ENCODE measurements around the gene IPO5. TPM values are rescaled to one million over a fixed set of nuclear protein-coding genes. Genes with fewer than 3 reads are reported as not detected.

IPO5 gene
- total RNA-seq, 1 experiment from 2014 or later: 155 TPM

DNA sequence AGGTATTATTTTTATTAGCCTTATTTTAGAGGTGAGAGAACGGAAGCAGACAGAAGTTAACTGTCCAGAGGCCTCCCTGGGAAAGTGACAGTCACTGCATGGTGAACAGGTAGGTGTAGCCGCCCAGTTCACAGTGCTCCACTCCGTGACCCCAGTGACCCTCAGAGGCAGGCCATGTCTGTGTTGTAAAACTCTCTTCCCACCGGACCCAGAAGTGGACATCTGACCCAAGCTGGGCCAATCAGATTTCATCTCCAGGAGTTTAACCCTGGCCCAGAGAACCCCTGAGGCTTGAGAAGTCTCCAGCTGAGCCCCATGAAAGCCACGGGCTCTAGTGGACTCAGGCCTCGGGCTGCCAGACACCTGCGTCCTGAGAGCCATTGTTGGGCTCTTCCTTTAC, 105.8 kb downstream of the IPO5 start:
- ChIA-PET POLR2A (ENCODE audit: unreplicated experiment) (no interaction called here), CTCF (no interaction called here)
- Histone ChIP-seq H3K36me3 (ENCODE audit: low read depth, low read length) (no peaks in the 10 kb centered on the region), H3K27me3 (ENCODE audit: low read length) (no peaks in the 10 kb centered on the region), H3K9ac (ENCODE audit: low read length) (no peak overlapping the region), H3K9me3 (ENCODE audit: low read length) (no peaks in the 10 kb centered on the region), H3F3A (ENCODE audit: low read length, unreplicated experiment) (no peaks in the 10 kb centered on the region), H3K9me2 (replicated peaks; ENCODE audit: low read length) (no peaks in the 10 kb centered on the region), H3K4me3 (ENCODE audit: low read length) (no peak overlapping the region), H3K4me2 (ENCODE audit: low read length) (no peak overlapping the region), H4K20me1 (ENCODE audit: low read length) (no peaks in the 10 kb centered on the region), H3K79me2 (ENCODE audit: low read length) (no peaks in the 10 kb centered on the region), H3K27ac (ENCODE audit: low read length) (no peak overlapping the region), H2AFZ (ENCODE audit: low read length) (no peak overlapping the region), H3K4me1 (ENCODE audit: insufficient read depth, low read length) (no peaks in the 10 kb centered on the region)
- DNase-seq (no peak), ATAC-seq (no peak)
- no peak for TF ChIP-seq EZH2phosphoT487 (IDR thresholded peaks at IDR 0.05; ENCODE audit: borderline replicate concordance, low read length)
- TF ChIP-seq, protein P1, sequence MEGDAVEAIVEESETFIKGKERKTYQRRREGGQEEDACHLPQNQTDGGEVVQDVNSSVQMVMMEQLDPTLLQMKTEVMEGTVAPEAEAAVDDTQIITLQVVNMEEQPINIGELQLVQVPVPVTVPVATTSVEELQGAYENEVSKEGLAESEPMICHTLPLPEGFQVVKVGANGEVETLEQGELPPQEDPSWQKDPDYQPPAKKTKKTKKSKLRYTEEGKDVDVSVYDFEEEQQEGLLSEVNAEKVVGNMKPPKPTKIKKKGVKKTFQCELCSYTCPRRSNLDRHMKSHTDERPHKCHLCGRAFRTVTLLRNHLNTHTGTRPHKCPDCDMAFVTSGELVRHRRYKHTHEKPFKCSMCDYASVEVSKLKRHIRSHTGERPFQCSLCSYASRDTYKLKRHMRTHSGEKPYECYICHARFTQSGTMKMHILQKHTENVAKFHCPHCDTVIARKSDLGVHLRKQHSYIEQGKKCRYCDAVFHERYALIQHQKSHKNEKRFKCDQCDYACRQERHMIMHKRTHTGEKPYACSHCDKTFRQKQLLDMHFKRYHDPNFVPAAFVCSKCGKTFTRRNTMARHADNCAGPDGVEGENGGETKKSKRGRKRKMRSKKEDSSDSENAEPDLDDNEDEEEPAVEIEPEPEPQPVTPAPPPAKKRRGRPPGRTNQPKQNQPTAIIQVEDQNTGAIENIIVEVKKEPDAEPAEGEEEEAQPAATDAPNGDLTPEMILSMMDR (conservative IDR thresholded peaks at IDR 0.05; ENCODE audit: low read depth, low read length): no peak
- no peak for TF ChIP-seq EZH2 (IDR thresholded peaks at IDR 0.05; ENCODE audit: low read length, unreplicated experiment)
- intact Hi-C loops (cut with micrococcal nuclease): no loop called here
- BruUV-seq (replicated peaks): no TSS peak

DNA sequence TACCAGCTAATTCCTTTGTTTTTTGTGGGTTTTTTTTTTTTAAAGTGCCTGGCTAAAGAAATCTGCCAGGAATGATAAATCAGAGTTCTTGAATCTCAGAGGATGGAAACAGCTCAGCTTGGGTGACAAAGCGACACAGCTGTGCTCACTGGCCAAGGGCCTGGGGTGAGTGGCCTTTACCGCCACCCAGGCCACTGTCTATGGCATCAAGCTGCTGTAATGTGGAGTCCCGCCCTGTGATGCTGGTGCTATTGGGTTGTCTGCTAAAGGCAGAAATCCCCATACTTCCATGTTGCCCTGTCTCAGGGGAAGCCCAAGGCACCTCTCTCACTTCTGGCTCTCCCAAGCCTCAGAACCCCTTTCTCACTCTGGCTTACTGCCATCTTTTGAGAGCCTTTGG, 106.8 kb downstream of the IPO5 start:
- H3K4me2 ChIP-seq (ENCODE audit: low read length): no peak overlapping the region
- no peaks in the 10 kb centered on the region for H3K27me3 ChIP-seq (ENCODE audit: low read length)
- no peak overlapping the region for H2AFZ ChIP-seq (ENCODE audit: low read length)
- H3K4me3 ChIP-seq (ENCODE audit: low read length): no peak overlapping the region
- H3K4me1 ChIP-seq (ENCODE audit: insufficient read depth, low read length): no peaks in the 10 kb centered on the region
- intact Hi-C loops (cut with micrococcal nuclease): no loop called here
- ChIA-PET POLR2A (ENCODE audit: unreplicated experiment) (no interaction called here), CTCF (no interaction called here)
- H4K20me1 ChIP-seq (ENCODE audit: low read length): no peaks in the 10 kb centered on the region
- no peaks in the 10 kb centered on the region for H3K9me3 ChIP-seq (ENCODE audit: low read length)
- BruUV-seq (replicated peaks): no TSS peak
- no peak overlapping the region for H3K9ac ChIP-seq (ENCODE audit: low read length)
- ATAC-seq (no peak), DNase-seq (no peak)
- no peaks in the 10 kb centered on the region for H3K36me3 ChIP-seq (ENCODE audit: low read depth, low read length)
- no peak overlapping the region for H3K27ac ChIP-seq (ENCODE audit: low read length)
- H3K9me2 ChIP-seq (replicated peaks; ENCODE audit: low read length): no peaks in the 10 kb centered on the region
- no peaks in the 10 kb centered on the region for H3F3A ChIP-seq (ENCODE audit: low read length, unreplicated experiment)
- TF ChIP-seq, protein P1 (conservative IDR thresholded peaks at IDR 0.05; ENCODE audit: low read depth, low read length): no peak
- no peak for TF ChIP-seq EZH2phosphoT487 (IDR thresholded peaks at IDR 0.05; ENCODE audit: borderline replicate concordance, low read length)
- TF ChIP-seq EZH2 (IDR thresholded peaks at IDR 0.05; ENCODE audit: low read length, unreplicated experiment): no peak
- no peaks in the 10 kb centered on the region for H3K79me2 ChIP-seq (ENCODE audit: low read length)

DNA sequence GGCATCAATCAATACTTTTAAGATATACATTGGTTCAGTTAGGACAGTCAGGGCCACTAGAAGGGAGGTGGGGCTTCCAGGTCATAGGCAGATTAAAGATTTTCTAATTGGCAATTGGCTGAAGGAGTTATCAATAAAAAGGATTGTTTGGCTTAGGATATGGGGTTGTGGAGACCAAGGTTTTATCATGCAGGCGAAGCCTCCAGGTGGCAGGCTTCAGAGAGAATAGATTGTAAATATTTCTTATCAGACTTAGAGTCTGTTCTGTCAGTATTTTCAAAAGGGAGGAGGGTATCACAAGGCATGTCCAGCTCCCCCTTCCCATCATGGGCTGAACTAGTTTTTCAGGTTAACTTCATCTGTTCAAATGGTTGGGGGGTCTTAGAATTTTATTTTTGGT, 112.0 kb downstream of the IPO5 start:
- Histone ChIP-seq H3K9me2 (replicated peaks; ENCODE audit: low read length) (no peaks in the 10 kb centered on the region), H4K20me1 (ENCODE audit: low read length) (no peaks in the 10 kb centered on the region), H3K4me1 (ENCODE audit: insufficient read depth, low read length) (no peaks in the 10 kb centered on the region), H3F3A (ENCODE audit: low read length, unreplicated experiment) (no peaks in the 10 kb centered on the region), H3K27me3 (ENCODE audit: low read length) (no peaks in the 10 kb centered on the region), H3K4me3 (ENCODE audit: low read length) (no peak overlapping the region), H3K4me2 (ENCODE audit: low read length) (no peak overlapping the region), H2AFZ (ENCODE audit: low read length) (no peak overlapping the region), H3K79me2 (ENCODE audit: low read length) (no peaks in the 10 kb centered on the region), H3K27ac (ENCODE audit: low read length) (no peak overlapping the region), H3K9me3 (ENCODE audit: low read length) (no peaks in the 10 kb centered on the region), H3K36me3 (ENCODE audit: low read depth, low read length) (no peaks in the 10 kb centered on the region), H3K9ac (ENCODE audit: low read length) (no peak overlapping the region)
- ChIA-PET POLR2A (ENCODE audit: unreplicated experiment) (no interaction called here), CTCF (no interaction called here)
- intact Hi-C loops (cut with micrococcal nuclease): no loop called here
- no TSS peak for BruUV-seq (replicated peaks)
- no peak for DNase-seq
- TF ChIP-seq EZH2 (IDR thresholded peaks at IDR 0.05; ENCODE audit: low read length, unreplicated experiment) (no peak), EZH2phosphoT487 (IDR thresholded peaks at IDR 0.05; ENCODE audit: borderline replicate concordance, low read length) (no peak)
- TF ChIP-seq, protein P1 (conservative IDR thresholded peaks at IDR 0.05; ENCODE audit: low read depth, low read length): no peak
- no peak for ATAC-seq
